Measurements from ENCODE around the gene ZSWIM6. TPM values are rescaled to one million over a fixed set of nuclear protein-coding genes. Genes with fewer than 3 reads are reported as not detected.

Gene ZSWIM6
- total RNA-seq, 4 donors from 2014 or later: 7.8 to 25.5 (median 21.0) TPM

GRCh38 chr5:61575581-61575980 lies 243.5 kb downstream of the ZSWIM6 start:
- in situ Hi-C loops (cut with MboI; ENCODE audit: low pct_ligation_motif_present in 1 of 4, low pct_unique_long_range_greater_than_20kb in 1 of 4, low sequenced_read_pairs in 3 of 4): no loop called here
- no peaks in the 10 kb centered on the region for H3K9me3 ChIP-seq
- intact Hi-C loops (cut with DNase I; ENCODE audit: low total_unique reads): no loop called here
- TF ChIP-seq POLR2AphosphoS5 (IDR thresholded peaks at IDR 0.05) (no peak), POLR2A (IDR thresholded peaks at IDR 0.05) (no peak), EP300 (IDR thresholded peaks at IDR 0.05; ENCODE audit: low read depth) (no peak)
- TF ChIP-seq, protein P1, sequence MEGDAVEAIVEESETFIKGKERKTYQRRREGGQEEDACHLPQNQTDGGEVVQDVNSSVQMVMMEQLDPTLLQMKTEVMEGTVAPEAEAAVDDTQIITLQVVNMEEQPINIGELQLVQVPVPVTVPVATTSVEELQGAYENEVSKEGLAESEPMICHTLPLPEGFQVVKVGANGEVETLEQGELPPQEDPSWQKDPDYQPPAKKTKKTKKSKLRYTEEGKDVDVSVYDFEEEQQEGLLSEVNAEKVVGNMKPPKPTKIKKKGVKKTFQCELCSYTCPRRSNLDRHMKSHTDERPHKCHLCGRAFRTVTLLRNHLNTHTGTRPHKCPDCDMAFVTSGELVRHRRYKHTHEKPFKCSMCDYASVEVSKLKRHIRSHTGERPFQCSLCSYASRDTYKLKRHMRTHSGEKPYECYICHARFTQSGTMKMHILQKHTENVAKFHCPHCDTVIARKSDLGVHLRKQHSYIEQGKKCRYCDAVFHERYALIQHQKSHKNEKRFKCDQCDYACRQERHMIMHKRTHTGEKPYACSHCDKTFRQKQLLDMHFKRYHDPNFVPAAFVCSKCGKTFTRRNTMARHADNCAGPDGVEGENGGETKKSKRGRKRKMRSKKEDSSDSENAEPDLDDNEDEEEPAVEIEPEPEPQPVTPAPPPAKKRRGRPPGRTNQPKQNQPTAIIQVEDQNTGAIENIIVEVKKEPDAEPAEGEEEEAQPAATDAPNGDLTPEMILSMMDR (IDR thresholded peaks at IDR 0.05): no peak
- H3K27ac ChIP-seq: no peak overlapping the region
- no peak overlapping the region for H3K4me3 ChIP-seq
- no peak for DNase-seq
- no peaks in the 10 kb centered on the region for H3K27me3 ChIP-seq
- peaks cover 0 to 3% (median 0%) of the 10 kb centered on the region in 4 donors for H3K4me1 ChIP-seq
- 85 to 92% methylated on average over 5 to 6 of the region's 6 CpGs for WGBS, 2 donors (ENCODE audit: low coverage in 1 of 2)
- no peaks in the 10 kb centered on the region for H3K36me3 ChIP-seq

- in situ Hi-C loops (cut with MboI; ENCODE audit: low pct_ligation_motif_present in 1 of 4, low pct_unique_long_range_greater_than_20kb in 1 of 4, low sequenced_read_pairs in 3 of 4): no loop called here
These were observed 244.5 kb downstream of the ZSWIM6 start for GRCh38 chr5:61576556-61576955.

DNA sequence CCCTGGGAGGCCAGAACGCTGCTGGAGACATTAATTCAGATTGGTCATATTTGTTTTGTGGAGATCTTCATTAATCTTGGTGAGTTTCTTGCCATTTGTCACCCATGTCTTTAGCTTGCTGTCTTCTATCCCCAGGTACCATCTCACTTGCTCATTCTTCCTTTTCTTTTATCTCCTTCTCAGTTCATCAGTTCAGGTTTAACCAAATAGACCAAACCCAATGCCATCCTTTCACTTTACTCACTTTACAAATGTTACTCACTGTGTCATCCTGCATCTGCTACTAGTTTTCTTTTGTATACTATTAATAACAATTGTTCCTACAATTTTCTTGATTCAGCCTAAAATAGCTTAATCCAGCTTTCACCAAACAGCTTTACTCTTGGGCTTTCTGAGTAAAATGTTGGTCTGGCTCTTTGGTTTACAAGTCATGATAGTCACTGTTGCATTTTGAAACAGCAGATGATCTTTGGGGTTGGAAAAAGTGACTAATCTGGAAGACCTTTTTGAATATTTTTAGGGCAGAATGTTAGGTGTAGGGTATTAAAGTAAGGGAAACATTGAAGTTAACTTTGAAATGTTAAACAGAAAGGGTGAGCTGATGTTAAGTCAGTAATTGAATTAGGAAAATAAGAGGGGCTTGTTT lies 246.9 kb downstream of the ZSWIM6 start:
- Histone ChIP-seq H3K4me3 (no peak overlapping the region), H3K36me3 (no peaks in the 10 kb centered on the region), H3K27ac (no peak overlapping the region), H3K4me1 (peaks cover 0 to 3% (median 0%) of the 10 kb centered on the region in 4 donors), H3K27me3 (no peaks in the 10 kb centered on the region), H3K9me3 (no peaks in the 10 kb centered on the region)
- 73 to 74% methylated on average over 1 of the region's 1 CpG for WGBS, 2 donors (ENCODE audit: low coverage in 1 of 2)
- intact Hi-C loops (cut with DNase I; ENCODE audit: low total_unique reads) (no loop called here), in situ Hi-C loops (cut with MboI; ENCODE audit: low pct_ligation_motif_present in 1 of 4, low pct_unique_long_range_greater_than_20kb in 1 of 4, low sequenced_read_pairs in 3 of 4) (no loop called here)
- TF ChIP-seq, protein P1 (IDR thresholded peaks at IDR 0.05): no peak
- no peak for TF ChIP-seq POLR2A (IDR thresholded peaks at IDR 0.05)
- TF ChIP-seq POLR2AphosphoS5 (IDR thresholded peaks at IDR 0.05): no peak
- TF ChIP-seq EP300 (IDR thresholded peaks at IDR 0.05; ENCODE audit: low read depth): no peak
- no peak for DNase-seq

More at GRCh38 chr5:61576556-61576955, 244.5 kb downstream of the ZSWIM6 start:
- Histone ChIP-seq H3K4me3 (no peak overlapping the region), H3K27me3 (no peaks in the 10 kb centered on the region), H3K9me3 (no peaks in the 10 kb centered on the region), H3K36me3 (no peaks in the 10 kb centered on the region), H3K4me1 (peaks cover 0 to 3% (median 0%) of the 10 kb centered on the region in 4 donors), H3K27ac (no peak overlapping the region)
- intact Hi-C loops (cut with DNase I; ENCODE audit: low total_unique reads): no loop called here
- 96 to 100% methylated on average over 2 to 3 of the region's 3 CpGs for WGBS, 2 donors (ENCODE audit: low coverage in 1 of 2)
- no peak for DNase-seq
- TF ChIP-seq, protein P1 (IDR thresholded peaks at IDR 0.05): no peak
- TF ChIP-seq POLR2AphosphoS5 (IDR thresholded peaks at IDR 0.05) (no peak), POLR2A (IDR thresholded peaks at IDR 0.05) (no peak), EP300 (IDR thresholded peaks at IDR 0.05; ENCODE audit: low read depth) (no peak)

DNA sequence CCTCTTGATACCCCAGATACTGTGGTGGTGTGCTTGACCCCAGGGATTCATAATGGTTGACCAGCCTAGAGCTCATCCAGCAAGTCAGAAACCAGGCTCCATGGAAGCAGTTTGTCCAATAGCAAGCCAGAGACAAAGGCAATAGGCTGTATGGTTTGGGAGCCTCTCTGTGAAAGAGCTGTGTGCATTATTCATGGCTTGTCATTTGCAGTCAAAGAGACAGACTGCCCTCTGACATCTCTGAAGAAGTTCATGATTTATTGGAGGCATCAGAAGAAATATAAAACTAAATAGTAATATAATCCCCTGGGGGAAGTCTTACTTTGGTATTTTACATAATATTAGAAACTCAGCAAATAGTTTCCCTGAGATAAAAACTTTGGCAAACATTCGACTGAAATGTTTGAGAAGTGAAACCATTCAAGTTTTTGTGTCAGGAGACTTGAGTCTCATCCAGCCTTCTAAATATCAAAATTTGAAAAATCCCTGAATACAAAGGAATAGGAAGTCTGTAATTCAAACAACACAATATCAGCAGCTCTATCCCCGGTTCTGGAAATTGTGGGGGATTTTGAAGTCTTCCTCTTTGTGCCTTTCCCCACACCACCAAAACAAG lies 250.3 kb downstream of the ZSWIM6 start:
- no peaks in the 10 kb centered on the region for H3K36me3 ChIP-seq
- TF ChIP-seq EP300 (IDR thresholded peaks at IDR 0.05; ENCODE audit: low read depth) (no peak), POLR2A (IDR thresholded peaks at IDR 0.05) (no peak), POLR2AphosphoS5 (IDR thresholded peaks at IDR 0.05) (no peak)
- TF ChIP-seq, protein P1 (IDR thresholded peaks at IDR 0.05): no peak
- no peak overlapping the region for H3K4me3 ChIP-seq
- 32 to 48% methylated on average over 2 of the region's 2 CpGs for WGBS, 2 donors (ENCODE audit: low coverage in 1 of 2)
- H3K4me1 ChIP-seq: no peaks in the 10 kb centered on the region
- in situ Hi-C loops (cut with MboI; ENCODE audit: low pct_ligation_motif_present in 1 of 4, low pct_unique_long_range_greater_than_20kb in 1 of 4, low sequenced_read_pairs in 3 of 4) (no loop called here), intact Hi-C loops (cut with DNase I; ENCODE audit: low total_unique reads) (no loop called here)
- H3K27ac ChIP-seq: no peak overlapping the region
- no peaks in the 10 kb centered on the region for H3K27me3 ChIP-seq
- DNase-seq: no peak
- H3K9me3 ChIP-seq: no peaks in the 10 kb centered on the region

All from transverse colon (tissue), 4 donors.